ENCODE results near the gene TICRR. TPM values are rescaled to one million over a fixed set of nuclear protein-coding genes. Genes with fewer than 3 reads are reported as not detected.

TICRR gene
- total RNA-seq, 1 experiment from 2014 or later: 20.5 TPM

- Histone ChIP-seq H3K27me3 (ENCODE audit: control insufficient read depth, insufficient read depth, low read length) (no peaks in the 10 kb centered on the region), H3K4me1 (ENCODE audit: control insufficient read depth, insufficient read depth, low read length) (no peaks in the 10 kb centered on the region), H3K9me3 (ENCODE audit: control insufficient read depth, insufficient read depth, low read depth, low read length) (peaks cover 16% of the 10 kb centered on the region; the same call in 1 of the 2 replicates), H3K4me3 (ENCODE audit: low read depth in 2 of 2, low read length in 2 of 2) (no peak overlapping the region), H3K27ac (ENCODE audit: low read length) (no peak overlapping the region), H3K36me3 (ENCODE audit: control insufficient read depth, insufficient read depth, low read length) (peaks cover 43% of the 10 kb centered on the region; the same call in 1 of the 2 replicates)
- in situ Hi-C loops (cut with HindIII; ENCODE audit: low pct_unique_long_range_greater_than_20kb, low sequenced_read_pairs) (no loop called here), intact Hi-C loops (cut with micrococcal nuclease; ENCODE audit: unreplicated experiment) (no loop called here)
- ATAC-seq: no peak
- BruUV-seq (replicated peaks): no TSS peak
- no peak for DNase-seq (ENCODE audit: low read depth, low spot score)
- TF ChIP-seq POLR2AphosphoS5 (IDR thresholded peaks at IDR 0.05; ENCODE audit: low read depth, low read length): no peak
- no peak for TF ChIP-seq TCF7L2 (IDR thresholded peaks at IDR 0.05; ENCODE audit: low read depth, low read length)
- TF ChIP-seq REST (IDR thresholded peaks at IDR 0.05; ENCODE audit: insufficient read depth in 1 of 2, low read depth in 2 of 2, low read length in 1 of 2): no peak
- TF ChIP-seq SIN3A (IDR thresholded peaks at IDR 0.05; ENCODE audit: borderline replicate concordance, insufficient read depth, low read depth, low read length): no peak
- no peak for TF ChIP-seq CTCF (IDR thresholded peaks at IDR 0.05)
- ChIA-PET POLR2A (interaction anchor here (0.7 kb wide), 1 partner anchor 53 kb away, joined by 3 read pairs; no protein-coding TSS in a partner anchor), CTCF (interaction anchor here (0.7 kb wide), 1 partner anchor 149 kb away, joined by 11 read pairs; no protein-coding TSS in a partner anchor)
These were observed 37.8 kb downstream of the TICRR start for GRCh38 chr15:89613031-89613430.

GRCh38 chr15:89614164-89614563 lies 38.9 kb downstream of the TICRR start:
- ATAC-seq (no peak), DNase-seq (ENCODE audit: low read depth, low spot score) (no peak)
- no peak overlapping the region for H3K4me3 ChIP-seq (ENCODE audit: low read depth in 2 of 2, low read length in 2 of 2)
- no peak overlapping the region for H3K27ac ChIP-seq (ENCODE audit: low read length)
- intact Hi-C loops (cut with micrococcal nuclease; ENCODE audit: unreplicated experiment) (no loop called here), in situ Hi-C loops (cut with HindIII; ENCODE audit: low pct_unique_long_range_greater_than_20kb, low sequenced_read_pairs) (no loop called here)
- ChIA-PET POLR2A (no interaction called here), CTCF (no interaction called here)
- no peaks in the 10 kb centered on the region for H3K27me3 ChIP-seq (ENCODE audit: control insufficient read depth, insufficient read depth, low read length)
- TF ChIP-seq CTCF (IDR thresholded peaks at IDR 0.05) (no peak), SIN3A (IDR thresholded peaks at IDR 0.05; ENCODE audit: borderline replicate concordance, insufficient read depth, low read depth, low read length) (no peak), POLR2AphosphoS5 (IDR thresholded peaks at IDR 0.05; ENCODE audit: low read depth, low read length) (no peak), REST (IDR thresholded peaks at IDR 0.05; ENCODE audit: insufficient read depth in 1 of 2, low read depth in 2 of 2, low read length in 1 of 2) (no peak), TCF7L2 (IDR thresholded peaks at IDR 0.05; ENCODE audit: low read depth, low read length) (no peak)
- BruUV-seq (replicated peaks): no TSS peak
- H3K36me3 ChIP-seq (ENCODE audit: control insufficient read depth, insufficient read depth, low read length): peaks cover 36% of the 10 kb centered on the region; the same call in 1 of the 2 replicates
- H3K4me1 ChIP-seq (ENCODE audit: control insufficient read depth, insufficient read depth, low read length): no peaks in the 10 kb centered on the region
- peaks cover 16% of the 10 kb centered on the region; the same call in 1 of the 2 replicates for H3K9me3 ChIP-seq (ENCODE audit: control insufficient read depth, insufficient read depth, low read depth, low read length)
